ENCODE measurements around the gene TLL2. TPM values are rescaled to one million over a fixed set of nuclear protein-coding genes. Genes with fewer than 3 reads are reported as not detected.
A peak's percentile ranks its signal among the peaks of the same experiment; 100 is the strongest.

Gene TLL2
- total and polyA plus RNA-seq, 4 donors: 0.07 to 0.23 (median 0.10) TPM

- Histone ChIP-seq H3K4me1 (ENCODE audit: control insufficient read depth in 5 of 5, insufficient read depth in 5 of 5, low read length in 5 of 5) (no peaks in the 10 kb centered on the region), H3K36me3 (ENCODE audit: control insufficient read depth in 4 of 4, insufficient read depth in 4 of 4, low read length in 4 of 4) (no peaks in the 10 kb centered on the region), H3K4me3 (no peak overlapping the region), H3K27me3 (ENCODE audit: control insufficient read depth in 3 of 3, insufficient read depth in 3 of 3, low read length in 2 of 3) (peaks cover 0 to 8% (median 0%) of the 10 kb centered on the region in 3 donors), H3K27ac (ENCODE audit: low read depth in 1 of 2, low read length in 1 of 2) (no peak overlapping the region), H3K9me3 (ENCODE audit: control insufficient read depth in 4 of 4, insufficient read depth in 3 of 4, low read length in 3 of 4) (no peaks in the 10 kb centered on the region), H3K9ac (ENCODE audit: insufficient read depth in 1 of 2, low read length in 2 of 2) (no peak overlapping the region)
- ATAC-seq (ENCODE audit: insufficient read depth, low FRiP score) (peak; percentile 64), DNase-seq (peak; percentile 65 to 75 (median 72))
- 33 to 42% methylated on average over 7 of the region's 7 CpGs for WGBS, 2 donors
- TF ChIP-seq CTCF (IDR thresholded peaks at IDR 0.05; ENCODE audit: control extremely low read depth, extremely low read depth): peak; percentile 21
Measured at GRCh38 chr10:96339956-96340904, 173.5 kb downstream of the TLL2 start.

- Histone ChIP-seq H3K9ac (ENCODE audit: insufficient read depth in 1 of 2, low read length in 2 of 2) (no peak overlapping the region), H3K27me3 (ENCODE audit: control insufficient read depth in 3 of 3, insufficient read depth in 3 of 3, low read length in 2 of 3) (peaks cover 0 to 8% (median 0%) of the 10 kb centered on the region in 3 donors), H3K4me1 (ENCODE audit: control insufficient read depth in 5 of 5, insufficient read depth in 5 of 5, low read length in 5 of 5) (no peaks in the 10 kb centered on the region), H3K4me3 (no peak overlapping the region), H3K27ac (ENCODE audit: low read depth in 1 of 2, low read length in 1 of 2) (no peak overlapping the region), H3K9me3 (ENCODE audit: control insufficient read depth in 4 of 4, insufficient read depth in 3 of 4, low read length in 3 of 4) (no peaks in the 10 kb centered on the region), H3K36me3 (ENCODE audit: control insufficient read depth in 4 of 4, insufficient read depth in 4 of 4, low read length in 4 of 4) (no peaks in the 10 kb centered on the region)
- no peak for TF ChIP-seq CTCF (IDR thresholded peaks at IDR 0.05; ENCODE audit: control extremely low read depth, extremely low read depth)
- no peak for ATAC-seq (ENCODE audit: insufficient read depth, low FRiP score)
- whole genome bisulfite sequencing, 2 donors: 91 to 93% methylated on average over 4 of the region's 4 CpGs
- no peak for DNase-seq
Measured at GRCh38 chr10:96339383-96339782, 174.3 kb downstream of the TLL2 start.

GRCh38 chr10:96338279-96338925 is 175.3 kb downstream of the TLL2 start:
- Histone ChIP-seq H3K4me1 (ENCODE audit: control insufficient read depth in 5 of 5, insufficient read depth in 5 of 5, low read length in 5 of 5) (no peaks in the 10 kb centered on the region), H3K36me3 (ENCODE audit: control insufficient read depth in 4 of 4, insufficient read depth in 4 of 4, low read length in 4 of 4) (no peaks in the 10 kb centered on the region), H3K9me3 (ENCODE audit: control insufficient read depth in 4 of 4, insufficient read depth in 3 of 4, low read length in 3 of 4) (no peaks in the 10 kb centered on the region), H3K27me3 (ENCODE audit: control insufficient read depth in 3 of 3, insufficient read depth in 3 of 3, low read length in 2 of 3) (peaks cover 0 to 9% (median 0%) of the 10 kb centered on the region in 3 donors), H3K4me3 (no peak overlapping the region), H3K27ac (ENCODE audit: low read depth in 1 of 2, low read length in 1 of 2) (no peak overlapping the region), H3K9ac (ENCODE audit: insufficient read depth in 1 of 2, low read length in 2 of 2) (no peak overlapping the region)
- no peak for DNase-seq
- no peak for ATAC-seq (ENCODE audit: insufficient read depth, low FRiP score)
- WGBS, 2 donors: 58 to 72% methylated on average over 5 of the region's 5 CpGs
- no peak for TF ChIP-seq CTCF (IDR thresholded peaks at IDR 0.05; ENCODE audit: control extremely low read depth, extremely low read depth)

Measured in lung (tissue), 12 donors.